ENCODE measurements around the gene SNX10.
"Not testable (repeated sequence)": the region's sequence is repeated elsewhere in the genome, so short reads cannot be mapped to it uniquely, and the experiment has no call there.

Gene SNX10
- total RNA-seq = 11.6 to 12.9 reads per million in 2 donors

- DNase-seq = peak; percentile 50
These were observed at the start of gene SNX10 for GRCh38 chr7:26291699-26292538. Gene SNX10, plus strand, starts transcription at chr7:26291862. Its CDS starts 54,581 bp downstream, at chr7:26346443.

- DNase-seq = no peak
These were observed 46.5 kb upstream of the SNX10 start for GRCh38 chr7:26245150-26245549.

- no peak for DNase-seq
These were observed 41.4 kb upstream of the SNX10 start for GRCh38 chr7:26250239-26250638.

- not testable (repeated sequence) for DNase-seq
These were observed 29.8 kb upstream of the SNX10 start for GRCh38 chr7:26261866-26262265.

- no peak for DNase-seq
These were observed 26.6 kb upstream of the SNX10 start for GRCh38 chr7:26265065-26265464.

- no peak for DNase-seq
These were observed 26.1 kb upstream of the SNX10 start for GRCh38 chr7:26265499-26266075.

GRCh38 chr7:26267601-26268166, 24.0 kb upstream of the SNX10 start:
- no peak for DNase-seq

GRCh38 chr7:26275213-26275612, 16.4 kb upstream of the SNX10 start:
- no peak for DNase-seq

GRCh38 chr7:26278770-26279169, 12.9 kb upstream of the SNX10 start:
- DNase-seq = no peak

GRCh38 chr7:26279405-26279804, 12.3 kb upstream of the SNX10 start:
- DNase-seq = no peak

- no peak for DNase-seq
These were observed 11.6 kb upstream of the SNX10 start for GRCh38 chr7:26280097-26280496.

GRCh38 chr7:26280723-26281122, 10.9 kb upstream of the SNX10 start:
- no peak for DNase-seq

- DNase-seq = no peak
These were observed 7.2 kb upstream of the SNX10 start for GRCh38 chr7:26284477-26284876.

- DNase-seq = no peak
These were observed 6.5 kb upstream of the SNX10 start for GRCh38 chr7:26284995-26285632.

GRCh38 chr7:26286157-26286556, 5.5 kb upstream of the SNX10 start:
- DNase-seq = no peak

- DNase-seq = not testable (repeated sequence)
These were observed 3.5 kb upstream of the SNX10 start for GRCh38 chr7:26288126-26288525.

GRCh38 chr7:26291251-26291650, 411 bp upstream of the SNX10 start:
- no peak for DNase-seq

- DNase-seq = no peak
These were observed 1.3 kb downstream of the SNX10 start for GRCh38 chr7:26292768-26293560.

- peak; percentile 15 for DNase-seq
These were observed 2.1 kb downstream of the SNX10 start for GRCh38 chr7:26293569-26294308.

GRCh38 chr7:26295015-26295414, 3.4 kb downstream of the SNX10 start:
- DNase-seq = no peak

GRCh38 chr7:26295586-26295985, 3.9 kb downstream of the SNX10 start:
- DNase-seq = no peak
